GM21717 (cell line): ENCODE measurements around the gene PLAAT2.
"Not testable (repeated sequence)": the region's sequence is repeated elsewhere in the genome, so short reads cannot be mapped to it uniquely, and the experiment has no call there.

ENCODE experiments used
- ATAC-seq: cut with Tn5 transposase; IDR thresholded peaks from one replicate; pipeline ENCODE4 v1.9.1; 2021; ENCODE audit warnings: mild to moderate bottlenecking, moderate library complexity; ENCODE audit not compliant: unreplicated experiment

The PLAAT2 gene

GRCh38 chr11:63563201-63564055, at the start of gene PLAAT2:
Gene PLAAT2, minus strand, starts transcription at chr11:63563379. Its CDS starts 55 bp downstream, at chr11:63563324.
- no peak for ATAC-seq

- no peak for ATAC-seq
These were observed 49.0 kb upstream of the PLAAT2 start for GRCh38 chr11:63612181-63612580.

GRCh38 chr11:63611395-63611747, 48.2 kb upstream of the PLAAT2 start:
- no peak for ATAC-seq

GRCh38 chr11:63610604-63611394, 47.6 kb upstream of the PLAAT2 start:
- no peak for ATAC-seq

GRCh38 chr11:63609971-63610580, 46.9 kb upstream of the PLAAT2 start:
- ATAC-seq: no peak

- ATAC-seq: no peak
These were observed 46.4 kb upstream of the PLAAT2 start for GRCh38 chr11:63609536-63609935.

GRCh38 chr11:63608353-63609345, 45.5 kb upstream of the PLAAT2 start:
- no peak for ATAC-seq

GRCh38 chr11:63603180-63603518, 40.0 kb upstream of the PLAAT2 start:
- ATAC-seq: no peak

GRCh38 chr11:63602290-63603179, 39.4 kb upstream of the PLAAT2 start:
- ATAC-seq: not testable (repeated sequence)

- ATAC-seq: no peak
These were observed 36.3 kb upstream of the PLAAT2 start for GRCh38 chr11:63599211-63600122.

GRCh38 chr11:63598556-63598955, 35.4 kb upstream of the PLAAT2 start:
- ATAC-seq: no peak

GRCh38 chr11:63595296-63595695, 32.1 kb upstream of the PLAAT2 start:
- ATAC-seq: no peak

GRCh38 chr11:63592975-63593395, 29.8 kb upstream of the PLAAT2 start:
- ATAC-seq: no peak

GRCh38 chr11:63590024-63590788, 27.0 kb upstream of the PLAAT2 start:
- ATAC-seq: no peak

- no peak for ATAC-seq
These were observed 25.8 kb upstream of the PLAAT2 start for GRCh38 chr11:63589000-63589399.

GRCh38 chr11:63586451-63587166, 23.4 kb upstream of the PLAAT2 start:
- no peak for ATAC-seq

- no peak for ATAC-seq
These were observed 20.1 kb upstream of the PLAAT2 start for GRCh38 chr11:63583357-63583677.
